PC-3 (cell line): ENCODE data around the gene OVAAL. TPM values are rescaled to one million over a fixed set of nuclear protein-coding genes. Genes with fewer than 3 reads are reported as not detected.

Experiments used
- ATAC-seq: fragments of 200-7000 bp; cut with Tn5 transposase; 2 replicates; pipeline ENCODE4 v1.9.1; 2020; ENCODE audit warnings: mild to moderate bottlenecking, moderate library complexity
- BruUV-seq: library from RNA; stranded (reverse); fragments of 400-500 nt; replicated peaks from 2 replicates; lab custom pipeline; 2021; lab: Mats Ljungman, UMichigan
- CTCF ChIA-PET: fragments of 300-600 bp; sonication (Branson Sonifier 250); formaldehyde crosslinking; loops from one replicate; lab custom pipeline; 2022; ENCODE audit warnings: antibody characterized with exemption; lab: Charles Lee
- POLR2A ChIA-PET: fragments of 300-600 bp; sonication (Branson Sonifier 250); formaldehyde crosslinking; loops from one replicate; lab custom pipeline; 2022; ENCODE audit warnings: antibody characterized with exemption; ENCODE audit not compliant: unreplicated experiment; lab: Charles Lee
- DNase-seq: peaks from one replicate; pipeline ENCODE4 v3.0.0-alpha.2; 2015
- H2AFZ ChIP-seq: fragments of 300-600 bp; sonication (generic); 2 replicates; pipeline ENCODE4 v1.6.0; 2016; ENCODE audit warnings: antibody characterized with exemption, low read length
- H3F3A ChIP-seq: fragments of 300-600 bp; sonication (generic); one replicate; pipeline ENCODE4 v1.6.0; 2017; ENCODE audit warnings: antibody characterized with exemption, low read length, control low read depth, mild to moderate bottlenecking; ENCODE audit not compliant: unreplicated experiment
- H3K27ac ChIP-seq: fragments of 300-600 bp; sonication (generic); 2 replicates; pipeline ENCODE4 v1.5.1; 2016; ENCODE audit warnings: mild to moderate bottlenecking, low read length
- H3K27me3 ChIP-seq: fragments of 300-600 bp; sonication (generic); 2 replicates; pipeline ENCODE4 v1.6.1; 2016; ENCODE audit warnings: low read length, mixed read lengths
- H3K36me3 ChIP-seq: fragments of 300-600 bp; sonication (generic); 2 replicates; pipeline ENCODE4 v1.6.1; 2016; ENCODE audit warnings: low read depth, mixed run types, low read length, mixed read lengths
- H3K4me1 ChIP-seq: fragments of 300-600 bp; sonication (generic); 2 replicates; pipeline ENCODE4 v1.5.1; 2016; ENCODE audit warnings: low read length; ENCODE audit not compliant: insufficient read depth
- H3K4me2 ChIP-seq: fragments of 300-600 bp; sonication (generic); 2 replicates; pipeline ENCODE4 v1.6.0; 2016; ENCODE audit warnings: low read length
- H3K4me3 ChIP-seq: fragments of 300-600 bp; sonication (generic); 2 replicates; pipeline ENCODE4 v1.5.1; 2016; ENCODE audit warnings: mild to moderate bottlenecking, low read length, mixed read lengths
- H3K79me2 ChIP-seq: fragments of 300-600 bp; sonication (generic); 2 replicates; pipeline ENCODE4 v1.6.1; 2017; ENCODE audit warnings: low read length, mixed read lengths
- H3K9ac ChIP-seq: fragments of 300-600 bp; sonication (generic); 2 replicates; pipeline ENCODE4 v1.6.0; 2016; ENCODE audit warnings: mild to moderate bottlenecking, low read length
- H3K9me2 ChIP-seq: fragments of 300-600 bp; sonication (generic); replicated peaks from 2 replicates; pipeline ENCODE4 v1.6.1; 2016; ENCODE audit warnings: mixed run types, low read length, mixed read lengths
- H3K9me3 ChIP-seq: fragments of 300-600 bp; sonication (generic); 2 replicates; pipeline ENCODE4 v1.6.1; 2016; ENCODE audit warnings: low read length, mixed read lengths
- H4K20me1 ChIP-seq: fragments of 300-600 bp; sonication (generic); 2 replicates; pipeline ENCODE4 v1.6.1; 2016; ENCODE audit warnings: low read length, mixed read lengths
- EZH2 ChIP-seq: fragments of 300-600 bp; sonication (generic); IDR thresholded peaks from one replicate; pipeline ENCODE4 v1.6.1; 2017; ENCODE audit warnings: antibody characterized with exemption, mild to moderate bottlenecking, low read length; ENCODE audit not compliant: unreplicated experiment
- EZH2phosphoT487 ChIP-seq: fragments of 300-600 bp; sonication (generic); IDR thresholded peaks from 2 replicates; pipeline ENCODE4 v1.6.1; 2018; ENCODE audit warnings: mild to moderate bottlenecking, antibody characterized with exemption, low read length, borderline replicate concordance
- intact Hi-C: fragments of 100-400 bp; cut with micrococcal nuclease; formaldehyde crosslinking; loops from 2 replicates; pipeline ENCODE4 v1.9.0; 2023
- total RNA-seq: library from RNA; depleted of rRNA; stranded (reverse); fragments of >200 nt; gene quantifications from 2 replicates; pipeline ENCODE4 v1.2.3, GENCODE V29; 2014
- TF ChIP-seq, protein P1 (sequence below): fragments of 300-600 bp; sonication (generic); conservative IDR thresholded peaks from 2 replicates; pipeline ENCODE4 v1.5.1; 2017; ENCODE audit warnings: antibody characterized with exemption, low read depth, mild to moderate bottlenecking, low read length

The OVAAL gene
- total RNA-seq, 1 experiment from 2014 or later = not detected

GRCh38 chr1:180532854-180533253 lies 25.9 kb upstream of the OVAAL start:
- TF ChIP-seq, protein P1, sequence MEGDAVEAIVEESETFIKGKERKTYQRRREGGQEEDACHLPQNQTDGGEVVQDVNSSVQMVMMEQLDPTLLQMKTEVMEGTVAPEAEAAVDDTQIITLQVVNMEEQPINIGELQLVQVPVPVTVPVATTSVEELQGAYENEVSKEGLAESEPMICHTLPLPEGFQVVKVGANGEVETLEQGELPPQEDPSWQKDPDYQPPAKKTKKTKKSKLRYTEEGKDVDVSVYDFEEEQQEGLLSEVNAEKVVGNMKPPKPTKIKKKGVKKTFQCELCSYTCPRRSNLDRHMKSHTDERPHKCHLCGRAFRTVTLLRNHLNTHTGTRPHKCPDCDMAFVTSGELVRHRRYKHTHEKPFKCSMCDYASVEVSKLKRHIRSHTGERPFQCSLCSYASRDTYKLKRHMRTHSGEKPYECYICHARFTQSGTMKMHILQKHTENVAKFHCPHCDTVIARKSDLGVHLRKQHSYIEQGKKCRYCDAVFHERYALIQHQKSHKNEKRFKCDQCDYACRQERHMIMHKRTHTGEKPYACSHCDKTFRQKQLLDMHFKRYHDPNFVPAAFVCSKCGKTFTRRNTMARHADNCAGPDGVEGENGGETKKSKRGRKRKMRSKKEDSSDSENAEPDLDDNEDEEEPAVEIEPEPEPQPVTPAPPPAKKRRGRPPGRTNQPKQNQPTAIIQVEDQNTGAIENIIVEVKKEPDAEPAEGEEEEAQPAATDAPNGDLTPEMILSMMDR = no peak
- no peak for TF ChIP-seq EZH2
- TF ChIP-seq EZH2phosphoT487 = no peak
- Histone ChIP-seq H4K20me1 (no peaks in the 10 kb centered on the region), H3K4me3 (no peak overlapping the region), H3K4me1 (peaks cover 7% of the 10 kb centered on the region; the same call in 1 of the 2 replicates), H3K9ac (no peak overlapping the region), H3K79me2 (no peaks in the 10 kb centered on the region), H2AFZ (peak overlapping the region; percentile 80; the same call in 1 of the 2 replicates), H3K9me3 (no peaks in the 10 kb centered on the region), H3K27ac (no peak overlapping the region), H3K9me2 (no peaks in the 10 kb centered on the region), H3F3A (no peaks in the 10 kb centered on the region), H3K27me3 (no peaks in the 10 kb centered on the region), H3K4me2 (no peak overlapping the region), H3K36me3 (no peaks in the 10 kb centered on the region)
- no TSS peak for BruUV-seq
- DNase-seq = no peak
- intact Hi-C loops = loop anchor here (5.0 kb wide), 3 partner anchors 99 to 329 kb away; partner anchors contain the start of gene XPR1
- ChIA-PET POLR2A (no interaction called here), CTCF (interaction anchor here (0.6 kb wide), 1 partner anchor 100 kb away, joined by 3 read pairs; no protein-coding TSS in a partner anchor)
- no peak for ATAC-seq

DNA sequence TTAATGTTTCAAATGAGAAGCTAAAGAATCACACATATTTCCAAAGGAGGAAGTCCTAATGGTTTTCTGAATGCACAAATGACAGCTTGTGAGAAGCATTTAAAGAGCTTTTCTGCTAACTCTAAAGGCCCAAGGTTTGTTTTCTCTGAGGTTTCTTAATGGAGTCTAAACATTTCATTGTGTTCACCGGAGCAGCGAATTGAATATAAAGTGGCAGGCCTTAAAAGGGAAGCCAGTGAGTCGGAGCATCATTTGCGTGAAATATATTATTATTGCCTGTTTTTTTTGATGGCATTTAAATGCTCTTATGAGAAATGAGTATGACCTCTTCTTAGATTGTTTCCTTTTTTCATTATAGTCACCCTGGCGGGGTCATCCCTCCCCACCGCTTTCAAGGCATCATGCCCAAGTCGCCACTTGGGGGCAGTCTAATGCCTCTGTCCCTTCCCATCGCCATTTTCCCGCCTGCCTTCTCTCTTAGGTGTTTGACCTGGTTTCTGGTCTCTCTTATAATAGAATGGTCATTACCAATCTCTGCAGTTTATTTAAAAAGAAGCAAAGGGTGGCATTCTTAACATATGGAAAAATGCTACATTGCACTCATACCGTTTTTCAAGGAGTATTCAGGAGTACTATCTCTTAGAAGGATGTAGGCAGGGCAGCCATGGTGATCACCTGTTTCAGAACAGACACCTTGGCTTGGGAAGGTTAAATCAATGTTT lies 25.3 kb upstream of the OVAAL start:
- CTCF ChIA-PET = interaction anchor here (0.6 kb wide), 1 partner anchor 100 kb away, joined by 3 read pairs; no protein-coding TSS in a partner anchor
- Histone ChIP-seq H2AFZ (peak overlapping the region; percentile 80), H3K27ac (no peak overlapping the region), H3K4me1 (peaks cover 7% of the 10 kb centered on the region; the same call in 1 of the 2 replicates), H3K36me3 (no peaks in the 10 kb centered on the region), H3K27me3 (no peaks in the 10 kb centered on the region), H3K9me2 (no peaks in the 10 kb centered on the region), H4K20me1 (no peaks in the 10 kb centered on the region), H3K4me2 (no peak overlapping the region), H3F3A (no peaks in the 10 kb centered on the region), H3K79me2 (no peaks in the 10 kb centered on the region), H3K9ac (no peak overlapping the region), H3K4me3 (no peak overlapping the region), H3K9me3 (no peaks in the 10 kb centered on the region)
- DNase-seq (peak; percentile 67), ATAC-seq (peak; percentile 56)
- POLR2A ChIA-PET = no interaction called here
- TF ChIP-seq EZH2phosphoT487 = no peak
- TF ChIP-seq, protein P1 = peak; percentile 83
- BruUV-seq = no TSS peak
- intact Hi-C loops = loop anchor here (5.0 kb wide), 3 partner anchors 99 to 329 kb away; partner anchors contain the start of gene XPR1

DNA sequence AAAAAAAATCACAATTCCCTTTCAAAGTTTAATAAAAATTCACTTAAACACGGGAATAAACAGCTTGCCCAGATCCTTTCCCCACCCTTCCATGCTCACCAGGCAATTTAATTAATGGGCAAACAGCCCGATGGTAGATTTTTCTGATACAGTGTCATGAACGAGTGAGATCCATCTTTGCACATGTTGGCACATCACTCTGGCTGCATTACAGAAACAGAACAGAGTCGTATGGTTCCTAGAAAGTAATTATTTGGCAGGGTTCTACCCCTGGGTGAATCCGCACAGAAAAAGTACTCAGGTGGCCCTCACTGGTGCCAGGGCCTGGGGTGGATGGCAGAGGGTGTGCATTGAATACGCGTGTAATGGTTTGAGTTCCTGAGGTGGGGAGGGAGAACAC lies 24.6 kb upstream of the OVAAL start:
- ATAC-seq = no peak

More for the DNA sequence above, 24.6 kb upstream of the OVAAL start:
- Histone ChIP-seq H3K79me2 (no peaks in the 10 kb centered on the region), H3K9me2 (no peaks in the 10 kb centered on the region), H3F3A (no peaks in the 10 kb centered on the region), H3K27me3 (no peaks in the 10 kb centered on the region), H4K20me1 (no peaks in the 10 kb centered on the region), H3K36me3 (no peaks in the 10 kb centered on the region), H3K4me1 (peaks cover 7% of the 10 kb centered on the region; the same call in 1 of the 2 replicates), H2AFZ (peak overlapping the region; percentile 80; the same call in 1 of the 2 replicates), H3K27ac (no peak overlapping the region), H3K4me3 (no peak overlapping the region), H3K9ac (no peak overlapping the region), H3K4me2 (no peak overlapping the region), H3K9me3 (no peaks in the 10 kb centered on the region)
- CTCF ChIA-PET = no interaction called here
- TF ChIP-seq, protein P1 = no peak
- no peak for TF ChIP-seq EZH2phosphoT487
- no peak for TF ChIP-seq EZH2
- POLR2A ChIA-PET = no interaction called here
- DNase-seq = no peak
- intact Hi-C loops = loop anchor here (5.0 kb wide), 3 partner anchors 98 to 328 kb away; partner anchors contain the start of gene XPR1
- no TSS peak for BruUV-seq
